IMR-90 (cell line): ENCODE measurements around the gene SNX22. TPM values are rescaled to one million over a fixed set of nuclear protein-coding genes. Genes with fewer than 3 reads are reported as not detected.

Experiments
- ATAC-seq: fragments of 200-7000 bp; cut with Tn5 transposase; 2 replicates; pipeline ENCODE4 v1.9.1; 2020; ENCODE audit warnings: low read depth, mild to moderate bottlenecking, moderate library complexity
- BruUV-seq: library from RNA; stranded (reverse); fragments of 400-500 nt; replicated peaks from 2 replicates; lab custom pipeline; 2021; lab: Mats Ljungman, UMichigan
- CTCF ChIA-PET: fragments of 300-600 bp; formaldehyde crosslinking; extraction: SDS; loops from one replicate; lab custom pipeline; 2021; ENCODE audit warnings: antibody characterized with exemption; lab: Yijun Ruan, JAX
- POLR2A ChIA-PET: fragments of 300-600 bp; sonication (Branson Sonifier 250); formaldehyde crosslinking; loops from one replicate; lab custom pipeline; 2022; ENCODE audit warnings: antibody characterized with exemption; ENCODE audit not compliant: unreplicated experiment; lab: Charles Lee
- DNase-seq: peaks from one replicate; pipeline ENCODE4 v3.0.0; 2013
- H2AFZ ChIP-seq: replicated peaks from 2 replicates; pipeline ENCODE3; 2013; ENCODE audit warnings: low read length, mild to moderate bottlenecking; ENCODE audit not compliant: poor library complexity
- H2AK5ac ChIP-seq: 2 replicates; pipeline ENCODE4 v1.6.1; 2013; ENCODE audit warnings: low read depth, low read length, inconsistent platforms
- H2AK9ac ChIP-seq: replicated peaks from 2 replicates; pipeline ENCODE3; 2013; ENCODE audit warnings: mild to moderate bottlenecking, low read depth, low read length, moderate library complexity; ENCODE audit not compliant: poor library complexity
- H2BK120ac ChIP-seq: 2 replicates; pipeline ENCODE4 v1.6.1; 2013; ENCODE audit warnings: low read depth, low read length, inconsistent platforms
- H2BK15ac ChIP-seq: 3 replicates; pipeline ENCODE4 v1.6.1; 2013; ENCODE audit warnings: low read depth, low read length, inconsistent platforms
- H2BK20ac ChIP-seq: 2 replicates; pipeline ENCODE4 v1.6.1; 2013; ENCODE audit warnings: low read depth, mild to moderate bottlenecking, inconsistent platforms, low read length, moderate library complexity
- H2BK5ac ChIP-seq: 2 replicates; pipeline ENCODE4 v1.6.1; 2013; ENCODE audit warnings: mild to moderate bottlenecking, low read depth, low read length, inconsistent platforms; ENCODE audit not compliant: poor library complexity, severe bottlenecking
- H3K14ac ChIP-seq: replicated peaks from 2 replicates; pipeline ENCODE4 v1.6.1; 2013; ENCODE audit warnings: low read depth, low read length, inconsistent platforms
- H3K18ac ChIP-seq: 2 replicates; pipeline ENCODE4 v1.6.1; 2013; ENCODE audit warnings: low read depth, low read length, control low read depth
- H3K23ac ChIP-seq: 2 replicates; pipeline ENCODE4 v1.6.1; 2013; ENCODE audit warnings: low read depth, low read length, inconsistent platforms
- H3K27ac ChIP-seq: 2 replicates; pipeline ENCODE4 v1.5.1; 2013; ENCODE audit warnings: mild to moderate bottlenecking, control low read depth, low read length; ENCODE audit not compliant: insufficient read depth
- H3K27me3 ChIP-seq: 2 replicates; pipeline ENCODE4 v1.6.1; 2013; ENCODE audit warnings: low read length; ENCODE audit not compliant: control insufficient read depth, insufficient read depth
- H3K36me3 ChIP-seq: 2 replicates; pipeline ENCODE4 v1.6.1; 2013; ENCODE audit warnings: low read length, mixed read lengths; ENCODE audit not compliant: control insufficient read depth, insufficient read depth
- H3K4ac ChIP-seq: 2 replicates; pipeline ENCODE4 v1.6.1; 2013; ENCODE audit warnings: low read depth, low read length, inconsistent platforms
- H3K4me1 ChIP-seq: 2 replicates; pipeline ENCODE4 v1.6.1; 2013; ENCODE audit warnings: low read length, mixed read lengths; ENCODE audit not compliant: control insufficient read depth, insufficient read depth
- H3K4me2 ChIP-seq: 2 replicates; pipeline ENCODE4 v1.6.1; 2013; ENCODE audit warnings: low read depth, mild to moderate bottlenecking, control low read depth, low read length, moderate library complexity
- H3K4me3 ChIP-seq: 2 replicates; pipeline ENCODE4 v1.5.1; 2013; ENCODE audit warnings: low read depth, mild to moderate bottlenecking, control low read depth, low read length, moderate library complexity; ENCODE audit not compliant: insufficient read depth
- H3K56ac ChIP-seq: 2 replicates; pipeline ENCODE4 v1.6.1; 2013; ENCODE audit warnings: low read length, inconsistent platforms; ENCODE audit not compliant: insufficient read depth; ENCODE audit errors: extremely low read depth
- H3K79me1 ChIP-seq, 2 experiments: 2 replicates each; pipeline ENCODE4 v1.6.1; 2013; ENCODE audit warnings: low read length in 2 of 2, inconsistent platforms in 1 of 2, low read depth in 1 of 2
- H3K9ac ChIP-seq: 2 replicates; pipeline ENCODE4 v1.6.1; 2013; ENCODE audit warnings: low read depth, low read length, control low read depth
- H3K9me1 ChIP-seq: 2 replicates; pipeline ENCODE4 v1.6.1; 2013; ENCODE audit warnings: low read length, inconsistent platforms; ENCODE audit not compliant: insufficient read depth
- H3K9me3 ChIP-seq: 2 replicates; pipeline ENCODE4 v1.6.1; 2013; ENCODE audit warnings: low read length; ENCODE audit not compliant: control insufficient read depth, insufficient read depth
- H4K20me1 ChIP-seq: 2 replicates; pipeline ENCODE4 v1.6.1; 2013; ENCODE audit warnings: low read length, inconsistent platforms; ENCODE audit not compliant: insufficient read depth
- H4K5ac ChIP-seq: 2 replicates; pipeline ENCODE4 v1.6.1; 2013; ENCODE audit warnings: mild to moderate bottlenecking, low read depth, low read length, control low read depth
- H4K8ac ChIP-seq, 2 experiments: 2 replicates each; pipeline ENCODE4 v1.6.1; 2013; ENCODE audit warnings: low read depth in 2 of 2, low read length in 2 of 2, control low read depth in 1 of 2, inconsistent platforms in 1 of 2
- H4K91ac ChIP-seq: 2 replicates; pipeline ENCODE4 v1.6.1; 2013; ENCODE audit warnings: low read depth, low read length, inconsistent platforms; ENCODE audit not compliant: insufficient read depth
- BHLHE40 ChIP-seq: fragments of 150-350 bp; IDR thresholded peaks from 2 replicates; pipeline ENCODE4 v1.6.1; 2016; ENCODE audit warnings: mild to moderate bottlenecking, low read depth, low read length
- CHD1 ChIP-seq: IDR thresholded peaks from 2 replicates; pipeline ENCODE4 v1.6.1; 2012; ENCODE audit warnings: low read depth, low read length, improper control_type of control experiment
- FOS ChIP-seq: fragments of 150-350 bp; IDR thresholded peaks from 2 replicates; pipeline ENCODE4 v1.6.1; 2016; ENCODE audit warnings: low read depth, low read length
- SMC3 ChIP-seq: fragments of 150-350 bp; IDR thresholded peaks from 2 replicates; pipeline ENCODE4 v1.6.1; 2016; ENCODE audit warnings: low read depth, mild to moderate bottlenecking, antibody characterized with exemption, low read length, moderate library complexity
- WGBS, 2 experiments: methylation state at CpG; one replicate each; pipeline versions ENCODE4 v1.1.5 to v1.1.7; 2013; ENCODE audit warnings: missing lambda C conversion rate in 2 of 2; ENCODE audit not compliant: insufficient read length in 1 of 2; ENCODE audit errors: extremely low coverage in 2 of 2; 5-methylcytosine and 5-hydroxymethylcytosine counted together
- dilution Hi-C: fragments of 300-500 bp; cut with HindIII; formaldehyde crosslinking; loops from one replicate; pipeline ENCODE4 v1.14.3; 2018; ENCODE audit warnings: low sequenced_read_pairs; ENCODE audit not compliant: unreplicated experiment
- in situ Hi-C: fragments of 300-500 bp; cut with MboI; formaldehyde crosslinking; loops from 3 replicates; pipeline ENCODE4 v1.14.3; 2019; ENCODE audit warnings: low sequenced_read_pairs, inconsistent platforms, mixed read lengths
- intact Hi-C: fragments of 100-400 bp; cut with micrococcal nuclease; formaldehyde crosslinking; loops from 2 replicates; pipeline ENCODE4 v1.10.0; 2022
- polyA plus RNA-seq, 3 experiments: library from polyadenylated mRNA; depleted of rRNA; stranded (reverse); fragments of >200 nt; gene quantifications; 2 replicates each; pipeline ENCODE4 v1.2.3, GENCODE V29; 2012; ENCODE audit warnings: low replicate concordance in 1 of 3
- total RNA-seq: library from RNA; depleted of rRNA; stranded (reverse); fragments of >200 nt; gene quantifications from 2 replicates; pipeline ENCODE4 v1.2.3, GENCODE V29; 2012
- TF ChIP-seq, protein P1 (sequence below): fragments of 150-350 bp; IDR thresholded peaks from 2 replicates; pipeline ENCODE4 v1.6.1; 2016; ENCODE audit warnings: low read depth, mild to moderate bottlenecking, low read length, moderate library complexity, borderline replicate concordance

SNX22 gene
- total and polyA plus RNA-seq, 2 of the 4 experiments (the other 2 are of a cell fraction) = 0.12 to 0.18 TPM

DNA sequence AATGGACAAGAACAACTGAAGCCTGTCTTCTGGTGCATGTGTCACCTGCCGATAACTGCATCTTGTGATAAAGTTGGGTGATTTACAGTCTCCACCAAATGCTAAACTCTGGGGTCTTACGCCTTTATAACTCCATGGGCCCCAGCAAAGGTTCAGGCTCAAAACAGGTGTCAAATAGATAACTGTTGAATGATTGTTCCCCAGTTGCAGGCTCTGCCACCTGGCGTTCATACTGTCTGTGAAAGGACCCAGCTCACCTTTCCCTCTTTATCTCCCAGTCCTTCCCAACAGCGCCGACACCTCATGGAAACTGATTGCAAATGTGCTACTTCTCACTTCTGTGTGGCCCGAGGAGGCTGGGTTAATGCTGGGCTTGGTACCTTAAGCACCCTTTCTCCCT lies 8.3 kb upstream of the SNX22 start:
- Histone ChIP-seq H2BK15ac (no peak overlapping the region), H4K5ac (no peak overlapping the region), H4K91ac (no peak overlapping the region), H3K4me2 (no peak overlapping the region), H2AK5ac (no peak overlapping the region), H3K79me1 (no peaks in the 10 kb centered on the region), H3K9me3 (no peaks in the 10 kb centered on the region), H3K27ac (no peak overlapping the region), H3K4me3 (no peak overlapping the region), H3K9me1 (0 out of 2 replicates have a peak, but pooled peaks cover 4% of the 10 kb centered on the region), H3K36me3 (peaks cover 23% of the 10 kb centered on the region), H2BK5ac (no peak overlapping the region), H3K27me3 (no peaks in the 10 kb centered on the region), H4K20me1 (no peaks in the 10 kb centered on the region), H3K18ac (no peak overlapping the region), H3K23ac (no peak overlapping the region), H3K4ac (no peak overlapping the region), H4K8ac (no peak overlapping the region), H3K56ac (no peak overlapping the region), H3K14ac (no peak overlapping the region), H3K4me1 (no peaks in the 10 kb centered on the region; the same call in 1 of the 2 replicates), H2AFZ (no peak overlapping the region), H2AK9ac (no peak overlapping the region), H2BK120ac (no peak overlapping the region), H3K9ac (no peak overlapping the region), H2BK20ac (no peak overlapping the region)
- intact Hi-C loops = no loop called here
- 100% methylated on average over 1 of the region's 6 CpGs; no CpG with 5 or more reads in 1 of the 2 experiments for WGBS, 2 experiments
- ChIA-PET CTCF (interaction anchor here (0.9 kb wide), 1 partner anchor 10 kb away, joined by 5 read pairs; no protein-coding TSS in a partner anchor), POLR2A (no interaction called here)
- dilution Hi-C loops = no loop called here
- no peak for DNase-seq
- in situ Hi-C loops = no loop called here
- ATAC-seq = no peak
- BruUV-seq = no TSS peak
- TF ChIP-seq CHD1 (no peak), FOS (no peak), SMC3 (no peak), BHLHE40 (no peak)
- TF ChIP-seq, protein P1, sequence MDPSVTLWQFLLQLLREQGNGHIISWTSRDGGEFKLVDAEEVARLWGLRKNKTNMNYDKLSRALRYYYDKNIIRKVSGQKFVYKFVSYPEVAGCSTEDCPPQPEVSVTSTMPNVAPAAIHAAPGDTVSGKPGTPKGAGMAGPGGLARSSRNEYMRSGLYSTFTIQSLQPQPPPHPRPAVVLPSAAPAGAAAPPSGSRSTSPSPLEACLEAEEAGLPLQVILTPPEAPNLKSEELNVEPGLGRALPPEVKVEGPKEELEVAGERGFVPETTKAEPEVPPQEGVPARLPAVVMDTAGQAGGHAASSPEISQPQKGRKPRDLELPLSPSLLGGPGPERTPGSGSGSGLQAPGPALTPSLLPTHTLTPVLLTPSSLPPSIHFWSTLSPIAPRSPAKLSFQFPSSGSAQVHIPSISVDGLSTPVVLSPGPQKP = no peak
